ENCODE data around the gene SOCS4. TPM values are rescaled to one million over a fixed set of nuclear protein-coding genes. Genes with fewer than 3 reads are reported as not detected.

The SOCS4 gene
- total RNA-seq, 2 donors from 2014 or later = 28.0 to 32.0 TPM

GRCh38 chr14:55071870-55072640, 45.0 kb downstream of the SOCS4 start:
- no peaks in the 10 kb centered on the region for H3K9me3 ChIP-seq (ENCODE audit: control insufficient read depth, low read length)
- no peak overlapping the region for H3K27ac Mint-ChIP-seq
- no peaks in the 10 kb centered on the region for H3K4me1 ChIP-seq (ENCODE audit: control insufficient read depth, insufficient read depth, low read length)
- H3K36me3 ChIP-seq (ENCODE audit: control insufficient read depth, insufficient read depth, low read length) = peaks cover 10% of the 10 kb centered on the region
- H3K9ac ChIP-seq (ENCODE audit: extremely low read depth, low read length, poor library complexity, severe bottlenecking) = no peak overlapping the region
- H3K27me3 Mint-ChIP-seq (ENCODE audit: insufficient read depth) = no peaks in the 10 kb centered on the region
- 79 to 86% methylated on average over 9 to 10 of the region's 10 CpGs for WGBS, 2 experiments (ENCODE audit: insufficient coverage in 1 of 2, insufficient read length in 1 of 2)
- no peaks in the 10 kb centered on the region for H3K27me3 ChIP-seq (ENCODE audit: control insufficient read depth, insufficient read depth, low read length, poor library complexity, severe bottlenecking)
- H3K9me3 Mint-ChIP-seq = no peaks in the 10 kb centered on the region
- no peak for DNase-seq
- peak overlapping the region; percentile 70 for H3K27ac ChIP-seq (ENCODE audit: low read depth, low read length)
- peaks cover 13% of the 10 kb centered on the region for H3K4me1 Mint-ChIP-seq
- H3K36me3 Mint-ChIP-seq (ENCODE audit: low read depth) = peaks cover 9% of the 10 kb centered on the region
- no peak for TF ChIP-seq CTCF (conservative IDR thresholded peaks at IDR 0.05)
- no peak overlapping the region for H3K4me3 Mint-ChIP-seq
- no peak overlapping the region for H3K4me3 ChIP-seq (ENCODE audit: low read length)

DNA sequence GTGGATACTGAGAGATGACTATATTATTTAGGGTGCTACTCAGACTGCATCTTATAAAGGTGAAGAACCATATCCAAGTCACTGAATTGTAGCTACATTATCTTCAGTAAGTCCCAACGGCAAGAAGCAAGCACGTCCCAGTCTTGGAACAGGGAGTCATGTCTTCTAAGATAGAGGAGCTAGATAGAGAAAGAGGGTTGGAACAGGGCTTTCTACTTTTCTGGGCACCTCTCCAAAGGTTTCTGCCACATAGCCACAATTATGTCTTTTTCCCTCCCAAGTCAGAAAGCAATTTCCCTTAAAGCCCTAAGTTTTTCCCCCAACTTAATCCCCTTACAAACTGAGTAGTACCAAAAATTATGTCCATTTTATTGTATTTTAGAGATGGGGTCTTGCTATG, 46.8 kb downstream of the SOCS4 start:
- H3K27me3 Mint-ChIP-seq (ENCODE audit: insufficient read depth) = no peaks in the 10 kb centered on the region
- H3K27me3 ChIP-seq (ENCODE audit: control insufficient read depth, insufficient read depth, low read length, poor library complexity, severe bottlenecking) = no peaks in the 10 kb centered on the region
- 95% methylated on average over 2 of the region's 2 CpGs; no CpG with 5 or more reads in 1 of the 2 experiments for WGBS, 2 experiments (ENCODE audit: insufficient coverage in 1 of 2, insufficient read length in 1 of 2)
- no peak overlapping the region for H3K27ac ChIP-seq (ENCODE audit: low read depth, low read length)
- no peaks in the 10 kb centered on the region for H3K9me3 ChIP-seq (ENCODE audit: control insufficient read depth, low read length)
- TF ChIP-seq CTCF (conservative IDR thresholded peaks at IDR 0.05) = no peak
- H3K4me1 ChIP-seq (ENCODE audit: control insufficient read depth, insufficient read depth, low read length) = peaks cover 6% of the 10 kb centered on the region
- H3K9ac ChIP-seq (ENCODE audit: extremely low read depth, low read length, poor library complexity, severe bottlenecking) = no peak overlapping the region
- DNase-seq = no peak
- peaks cover 15% of the 10 kb centered on the region for H3K4me1 Mint-ChIP-seq
- no peaks in the 10 kb centered on the region for H3K36me3 Mint-ChIP-seq (ENCODE audit: low read depth)
- H3K4me3 ChIP-seq (ENCODE audit: low read length) = no peak overlapping the region
- H3K9me3 Mint-ChIP-seq = no peaks in the 10 kb centered on the region
- no peak overlapping the region for H3K27ac Mint-ChIP-seq
- H3K4me3 Mint-ChIP-seq = no peak overlapping the region
- H3K36me3 ChIP-seq (ENCODE audit: control insufficient read depth, insufficient read depth, low read length) = peaks cover 5% of the 10 kb centered on the region

DNA sequence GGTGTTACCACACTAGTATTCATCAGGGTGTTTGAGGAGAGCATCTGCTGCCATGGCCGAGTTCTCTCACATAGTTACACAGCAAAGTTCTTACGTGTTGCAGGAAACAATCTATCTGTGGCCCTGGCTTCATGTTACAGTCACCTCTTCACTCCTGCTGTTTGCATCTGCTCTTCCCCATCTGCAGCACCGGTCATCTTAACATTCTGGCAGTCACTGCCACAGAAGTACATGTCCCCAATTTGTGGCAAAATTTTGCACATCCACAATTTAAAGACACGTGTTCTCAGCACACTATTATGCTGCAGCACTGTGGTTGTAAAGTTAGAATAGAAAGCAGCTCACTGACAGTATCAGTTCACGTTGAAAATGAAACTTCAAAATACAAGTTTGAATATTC, 47.6 kb downstream of the SOCS4 start:
- H3K9me3 ChIP-seq (ENCODE audit: control insufficient read depth, low read length) = no peaks in the 10 kb centered on the region
- peaks cover 3% of the 10 kb centered on the region for H3K36me3 ChIP-seq (ENCODE audit: control insufficient read depth, insufficient read depth, low read length)
- H3K4me1 ChIP-seq (ENCODE audit: control insufficient read depth, insufficient read depth, low read length) = peaks cover 6% of the 10 kb centered on the region
- no peak overlapping the region for H3K9ac ChIP-seq (ENCODE audit: extremely low read depth, low read length, poor library complexity, severe bottlenecking)
- H3K27me3 ChIP-seq (ENCODE audit: control insufficient read depth, insufficient read depth, low read length, poor library complexity, severe bottlenecking) = no peaks in the 10 kb centered on the region
- no peak overlapping the region for H3K4me3 Mint-ChIP-seq
- H3K4me3 ChIP-seq (ENCODE audit: low read length) = no peak overlapping the region
- TF ChIP-seq CTCF (conservative IDR thresholded peaks at IDR 0.05) = no peak
- WGBS, 2 experiments (ENCODE audit: insufficient coverage in 1 of 2, insufficient read length in 1 of 2) = 53 to 67% methylated on average over 5 of the region's 5 CpGs
- no peaks in the 10 kb centered on the region for H3K9me3 Mint-ChIP-seq
- no peaks in the 10 kb centered on the region for H3K27me3 Mint-ChIP-seq (ENCODE audit: insufficient read depth)
- H3K4me1 Mint-ChIP-seq = peaks cover 15% of the 10 kb centered on the region
- no peaks in the 10 kb centered on the region for H3K36me3 Mint-ChIP-seq (ENCODE audit: low read depth)
- H3K27ac ChIP-seq (ENCODE audit: low read depth, low read length) = no peak overlapping the region
- DNase-seq = no peak
- no peak overlapping the region for H3K27ac Mint-ChIP-seq
